GM21737 (cell line): ENCODE data around the gene ADGRD1.

Experiments used
- ATAC-seq: cut with Tn5 transposase; IDR thresholded peaks from one replicate; pipeline ENCODE4 v1.9.1; 2021; ENCODE audit warnings: mild to moderate bottlenecking, moderate library complexity; ENCODE audit not compliant: unreplicated experiment

ADGRD1 gene

DNA sequence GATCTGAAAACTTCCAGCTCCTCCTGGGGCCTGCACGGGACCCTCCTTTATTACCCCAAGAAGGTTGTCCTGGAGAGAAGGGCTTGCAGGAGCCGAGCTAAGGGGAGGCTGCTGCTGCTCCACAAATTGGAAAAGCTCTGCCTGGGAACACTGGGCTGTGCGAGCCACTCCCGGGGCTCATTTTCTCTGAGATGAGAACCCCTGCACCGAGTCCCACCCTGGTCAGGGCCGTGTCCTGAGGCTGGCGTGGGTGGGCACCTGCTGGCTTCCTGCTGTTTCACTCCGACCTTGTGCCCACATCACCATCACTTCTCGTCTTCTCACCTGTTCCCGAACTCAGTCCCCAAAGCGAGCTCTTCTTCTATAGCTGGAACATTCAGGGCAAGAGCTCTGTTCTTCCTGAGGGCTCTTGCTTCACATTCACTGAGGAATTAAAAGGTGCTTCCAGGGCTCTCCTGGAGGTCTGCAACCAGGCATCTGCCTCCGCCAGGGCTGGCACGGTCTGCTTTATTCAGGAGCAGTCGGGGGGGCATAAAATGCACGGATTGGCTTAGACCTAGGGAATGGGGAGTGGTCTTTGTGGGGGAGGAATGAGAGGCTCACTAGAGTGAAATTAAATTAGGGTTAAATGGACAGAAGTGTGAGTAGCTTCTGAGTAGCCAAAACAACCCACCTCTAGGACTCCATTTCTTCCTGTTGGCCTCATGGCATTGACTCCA lies 98.5 kb downstream of the ADGRD1 start:
- ATAC-seq: no peak

- ATAC-seq: no peak
These were observed 99.2 kb downstream of the ADGRD1 start for GRCh38 chr12:131052929-131053328.

DNA sequence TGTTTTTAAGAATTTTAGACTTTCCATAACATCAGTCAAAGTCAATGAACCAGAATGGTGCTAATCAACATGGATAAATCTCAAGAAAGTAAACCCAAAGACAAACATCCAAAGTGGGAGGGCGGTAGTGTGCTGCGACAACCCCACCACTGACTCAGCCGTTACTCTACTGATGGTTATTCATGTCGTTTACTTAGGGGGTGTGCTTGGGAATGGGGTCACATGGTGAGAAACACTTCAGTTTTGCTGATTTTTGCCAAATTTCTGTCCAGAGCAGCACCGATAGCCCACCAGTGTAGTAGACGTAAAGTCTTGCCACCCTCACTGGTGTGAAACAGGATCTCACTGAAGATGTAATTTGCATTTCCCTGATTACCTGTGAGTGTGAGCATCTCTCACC lies 99.9 kb downstream of the ADGRD1 start:
- no peak for ATAC-seq

DNA sequence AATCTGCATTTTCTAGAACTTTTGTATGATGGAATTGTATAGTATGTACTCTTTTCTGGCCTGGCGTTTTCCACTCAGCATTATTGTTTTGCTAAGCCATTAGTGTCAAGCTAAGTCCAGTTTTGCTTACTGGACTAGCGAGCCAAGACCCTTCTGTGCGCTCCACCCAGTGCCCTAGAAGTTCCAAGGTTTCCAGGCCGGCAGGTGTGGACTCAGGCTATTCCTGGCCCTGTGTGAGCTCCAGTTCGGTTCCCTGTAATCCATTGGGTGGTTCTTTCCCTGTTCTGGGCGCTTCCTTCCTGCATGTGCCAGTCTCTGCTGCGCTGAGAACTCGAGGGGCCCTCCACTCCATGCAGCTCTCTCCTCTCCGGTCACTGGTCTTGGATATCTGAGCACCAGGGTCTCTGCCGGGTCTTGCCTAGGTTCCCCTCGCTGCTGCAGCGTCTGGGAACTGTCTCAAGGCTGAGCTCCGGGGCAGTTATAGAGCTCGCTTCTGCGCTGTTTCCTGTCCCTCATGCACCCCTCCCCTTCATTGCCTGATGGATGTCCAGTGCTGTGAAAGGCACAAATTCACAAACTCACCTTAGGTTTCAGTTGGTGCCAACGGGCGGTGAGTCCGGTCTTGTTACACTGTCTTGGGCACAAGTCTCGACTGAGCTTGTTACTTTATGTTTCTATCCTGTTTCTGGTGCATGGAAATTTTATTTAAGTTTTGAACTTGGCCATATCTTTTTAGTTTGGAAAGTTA lies 100.8 kb downstream of the ADGRD1 start:
- no peak for ATAC-seq

DNA sequence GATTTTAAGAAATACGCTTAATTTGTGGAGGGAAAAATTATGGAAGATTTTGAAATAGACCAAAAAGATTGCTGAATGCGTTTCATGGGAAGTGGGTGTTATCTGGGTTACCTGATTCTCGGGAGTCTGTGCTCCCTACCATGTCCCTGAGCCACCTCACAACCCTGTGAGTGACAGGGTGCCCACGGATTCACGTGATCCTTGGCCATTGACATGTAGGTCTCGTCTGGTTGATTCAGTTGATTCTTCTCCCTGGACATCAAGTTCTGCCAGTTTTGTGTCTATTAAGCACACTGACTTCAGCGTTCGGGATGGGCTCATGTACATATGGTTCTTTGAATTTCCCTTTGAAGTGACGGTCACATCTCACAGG lies 101.4 kb downstream of the ADGRD1 start:
- ATAC-seq: no peak

- ATAC-seq: no peak
These were observed 102.0 kb downstream of the ADGRD1 start for GRCh38 chr12:131055596-131056233.

DNA sequence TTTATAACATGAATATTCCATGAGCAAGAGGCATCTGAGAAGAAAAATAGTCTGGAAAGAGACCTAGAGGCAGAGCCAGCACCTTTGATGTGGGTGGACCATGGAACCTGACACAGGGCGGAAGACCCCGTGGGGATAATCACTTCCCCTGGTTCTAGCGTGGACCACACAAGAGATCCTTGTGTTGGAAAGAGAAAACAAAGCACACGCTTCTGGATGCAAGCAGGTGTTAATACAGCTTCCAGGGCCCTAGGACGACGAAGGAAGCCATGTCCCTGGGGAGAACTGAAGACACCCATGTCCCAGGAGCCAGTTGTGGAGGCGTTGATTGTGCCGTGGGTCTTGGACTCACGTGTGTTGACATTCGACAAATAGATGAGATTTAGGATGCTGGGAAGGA lies 102.9 kb downstream of the ADGRD1 start:
- no peak for ATAC-seq

- no peak for ATAC-seq
These were observed 103.6 kb downstream of the ADGRD1 start for GRCh38 chr12:131057211-131057721.

DNA sequence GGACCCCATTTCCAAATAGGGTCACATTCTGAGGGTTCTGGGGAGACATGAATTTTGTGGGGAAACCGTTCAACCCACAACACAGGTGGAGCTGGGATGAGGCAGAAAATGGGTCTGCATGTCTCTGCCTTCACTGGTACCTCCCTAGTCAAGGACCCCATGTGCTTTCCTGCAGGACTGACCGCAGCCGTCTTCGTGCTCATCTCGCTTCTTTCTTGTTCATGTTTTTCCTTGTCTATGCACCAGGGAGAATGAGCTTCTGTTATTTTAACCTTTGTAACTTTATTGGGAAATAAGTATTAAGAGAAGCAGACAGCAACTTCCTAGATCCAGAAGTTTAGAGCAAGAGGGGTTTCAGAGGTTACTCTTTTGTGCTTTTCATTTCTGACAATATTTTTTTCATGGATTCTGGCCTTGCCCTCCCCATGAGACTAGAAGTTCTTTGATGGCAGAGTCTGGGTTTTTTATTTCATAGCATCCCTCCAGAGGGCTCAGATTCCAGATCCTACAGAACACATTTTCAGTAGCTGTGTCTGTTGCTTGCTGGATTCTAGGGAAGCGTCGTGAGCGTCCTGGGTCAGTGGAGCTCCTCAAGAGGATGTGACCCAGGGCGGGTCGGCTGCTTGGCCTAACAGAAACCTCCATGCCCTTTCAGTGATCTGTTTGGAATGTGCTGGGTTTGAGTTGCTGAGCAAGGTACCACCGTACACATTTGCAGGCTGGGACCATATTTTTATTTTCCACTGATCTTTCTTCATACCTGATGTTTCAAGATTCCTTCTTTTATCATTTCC lies 104.2 kb downstream of the ADGRD1 start:
- ATAC-seq: no peak

DNA sequence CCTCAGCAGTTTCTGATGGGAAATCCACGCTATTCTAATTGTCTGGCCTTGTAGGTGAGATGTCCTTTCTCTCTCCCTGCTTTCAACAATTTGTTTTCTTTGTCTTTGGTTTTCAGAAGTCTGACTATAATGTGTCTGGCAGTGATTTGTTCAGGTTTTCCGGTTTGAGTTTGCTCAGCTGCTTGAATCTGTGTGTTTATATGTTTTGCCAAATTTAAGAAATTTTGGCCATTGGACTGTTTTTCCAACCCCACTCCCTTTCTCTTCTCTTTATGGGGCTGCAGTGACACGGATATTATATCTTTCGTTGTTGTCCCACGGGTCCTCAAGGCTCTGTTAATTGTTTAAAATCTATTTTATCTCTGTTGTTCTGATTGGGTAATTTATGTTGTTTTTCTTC lies 105.0 kb downstream of the ADGRD1 start:
- no peak for ATAC-seq

GRCh38 chr12:131060011-131060703 lies 106.5 kb downstream of the ADGRD1 start:
- no peak for ATAC-seq

GRCh38 chr12:131061041-131061806 lies 107.5 kb downstream of the ADGRD1 start:
- ATAC-seq: no peak

DNA sequence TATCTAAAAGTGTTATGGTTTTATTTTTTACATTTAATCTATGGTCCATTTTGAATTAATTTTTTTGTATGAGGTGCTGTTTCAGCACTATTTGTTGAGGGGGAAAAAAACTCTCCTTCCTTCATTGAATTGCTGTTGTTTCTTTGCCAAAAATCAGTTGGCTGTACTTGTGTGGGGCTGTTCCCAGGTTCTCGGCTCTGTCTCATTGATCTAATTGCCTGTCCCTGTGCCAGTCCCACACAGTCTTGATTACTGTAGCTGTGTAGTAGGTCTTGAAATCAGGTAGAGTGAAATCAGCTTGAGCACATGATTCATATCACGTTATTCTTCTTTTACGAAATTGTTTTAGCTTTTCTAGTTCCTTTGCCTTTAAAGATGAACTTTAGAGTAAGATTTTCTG lies 109.7 kb downstream of the ADGRD1 start:
- ATAC-seq: no peak

GRCh38 chr12:131063960-131064359 lies 110.3 kb downstream of the ADGRD1 start:
- ATAC-seq: no peak

DNA sequence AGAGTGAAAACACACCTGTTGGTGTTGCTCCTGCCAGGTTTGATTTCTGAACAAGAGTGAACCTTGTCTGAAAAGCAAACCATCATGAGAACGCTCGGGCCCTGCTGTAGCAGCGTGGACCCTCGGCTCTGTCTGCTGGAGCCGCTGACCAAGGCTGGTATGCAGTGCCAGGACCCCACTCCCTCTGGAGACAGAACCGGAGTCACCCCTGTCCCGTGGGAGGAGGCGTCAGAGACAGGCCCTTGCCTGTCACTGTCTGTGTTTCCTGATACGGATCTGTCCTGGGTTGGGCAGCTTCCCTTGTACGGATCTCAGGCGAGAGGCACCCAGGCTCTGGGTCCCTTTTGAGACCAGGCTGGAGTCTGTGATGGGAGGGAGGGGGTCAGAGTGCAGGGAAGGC lies 111.6 kb downstream of the ADGRD1 start:
- ATAC-seq: no peak

- no peak for ATAC-seq
These were observed 112.1 kb downstream of the ADGRD1 start for GRCh38 chr12:131065801-131066200.

DNA sequence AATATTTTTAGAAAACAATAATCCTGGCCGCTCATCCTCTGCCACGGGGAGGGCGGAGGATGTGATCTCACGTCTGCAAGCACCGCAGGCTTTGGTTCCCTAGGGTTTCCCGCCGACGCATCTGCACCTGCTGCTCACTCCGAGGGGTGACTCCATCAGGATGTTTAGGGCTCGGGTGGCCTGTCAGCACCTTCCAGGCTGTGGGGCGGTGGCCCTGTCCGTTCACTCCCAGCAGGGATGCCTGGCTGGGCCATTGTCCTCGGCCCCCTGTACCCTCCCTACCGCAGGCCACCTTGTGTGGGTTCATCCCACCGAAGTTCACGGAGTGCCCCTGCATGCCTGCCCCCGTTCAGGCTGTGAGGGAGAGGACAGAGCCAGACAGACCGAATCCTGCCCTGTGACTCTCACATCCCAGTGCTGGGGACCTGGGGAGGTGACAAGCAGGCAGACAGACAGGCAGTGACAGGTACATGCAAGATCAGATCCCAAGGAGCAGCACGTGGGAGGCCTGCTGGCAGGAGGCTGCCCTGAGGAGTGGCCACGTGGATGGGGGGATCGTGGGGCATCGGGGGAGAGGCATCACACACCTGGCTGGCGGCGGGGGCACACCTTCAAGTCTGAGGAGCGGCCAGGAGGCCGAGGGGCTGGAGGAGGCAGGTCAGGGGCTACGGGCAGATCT lies 112.6 kb downstream of the ADGRD1 start:
- ATAC-seq: no peak

DNA sequence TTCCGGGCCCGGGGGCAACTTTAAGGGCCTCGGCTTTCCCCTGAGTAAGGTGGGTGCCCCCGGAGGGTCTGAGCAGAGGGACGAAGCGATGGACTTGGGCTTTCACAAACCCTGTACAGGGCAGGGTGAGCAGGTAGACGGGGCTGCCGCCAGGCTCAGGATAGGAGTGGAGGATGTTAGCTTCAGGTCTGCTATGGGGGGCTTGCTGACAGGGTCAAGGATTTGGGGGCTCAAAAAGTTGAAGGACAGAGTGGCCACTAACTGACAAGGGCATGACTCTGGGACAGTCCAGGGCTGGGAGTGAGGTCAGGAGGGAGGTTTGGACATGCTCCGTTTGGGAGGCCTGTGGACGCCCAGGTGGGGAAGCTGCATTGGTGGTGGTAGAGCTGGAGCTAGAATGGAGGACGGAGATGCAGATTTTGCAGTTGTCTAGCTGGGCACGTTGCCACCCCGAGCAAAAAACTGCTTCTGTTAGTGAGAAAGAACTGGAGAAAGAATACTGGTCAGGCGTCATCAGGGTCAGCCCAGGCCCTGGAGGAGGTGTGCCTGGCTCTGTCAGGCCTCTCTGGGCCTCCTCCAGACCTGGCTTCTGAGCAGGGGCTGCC lies 113.3 kb downstream of the ADGRD1 start:
- ATAC-seq: no peak
